Activated naive CD8-positive, alpha-beta T cell treated with anti-CD3 and anti-CD28 coated beads, Interleukin-2, amount 50 U/mL, for 16 hours (primary cell): ENCODE data around the gene HBQ1.
"Not testable (repeated sequence)": the region's sequence is repeated elsewhere in the genome, so short reads cannot be mapped to it uniquely, and the experiment has no call there.

ENCODE experiments used
- DNase-seq: peaks from one replicate; pipeline ENCODE4 v3.0.0-alpha.2; 2020; ENCODE audit warnings: low read depth, low spot score

Gene HBQ1

DNA sequence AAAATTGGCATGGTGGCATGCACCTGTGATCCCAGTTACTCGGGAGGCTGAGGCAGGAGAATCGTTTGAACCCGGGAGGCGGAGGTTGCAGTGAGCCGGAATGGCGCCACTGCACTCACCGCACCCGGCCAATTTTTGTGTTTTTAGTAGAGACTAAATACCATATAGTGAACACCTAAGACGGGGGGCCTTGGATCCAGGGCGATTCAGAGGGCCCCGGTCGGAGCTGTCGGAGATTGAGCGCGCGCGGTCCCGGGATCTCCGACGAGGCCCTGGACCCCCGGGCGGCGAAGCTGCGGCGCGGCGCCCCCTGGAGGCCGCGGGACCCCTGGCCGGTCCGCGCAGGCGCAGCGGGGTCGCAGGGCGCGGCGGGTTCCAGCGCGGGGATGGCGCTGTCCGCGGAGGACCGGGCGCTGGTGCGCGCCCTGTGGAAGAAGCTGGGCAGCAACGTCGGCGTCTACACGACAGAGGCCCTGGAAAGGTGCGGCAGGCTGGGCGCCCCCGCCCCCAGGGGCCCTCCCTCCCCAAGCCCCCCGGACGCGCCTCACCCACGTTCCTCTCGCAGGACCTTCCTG lies at the start of gene HBQ1:
HBQ1 (plus strand) TSS at position 359 of the 575 bp plus-strand sequence; CDS start at position 387, 28 bp downstream.
- no peak for DNase-seq

DNA sequence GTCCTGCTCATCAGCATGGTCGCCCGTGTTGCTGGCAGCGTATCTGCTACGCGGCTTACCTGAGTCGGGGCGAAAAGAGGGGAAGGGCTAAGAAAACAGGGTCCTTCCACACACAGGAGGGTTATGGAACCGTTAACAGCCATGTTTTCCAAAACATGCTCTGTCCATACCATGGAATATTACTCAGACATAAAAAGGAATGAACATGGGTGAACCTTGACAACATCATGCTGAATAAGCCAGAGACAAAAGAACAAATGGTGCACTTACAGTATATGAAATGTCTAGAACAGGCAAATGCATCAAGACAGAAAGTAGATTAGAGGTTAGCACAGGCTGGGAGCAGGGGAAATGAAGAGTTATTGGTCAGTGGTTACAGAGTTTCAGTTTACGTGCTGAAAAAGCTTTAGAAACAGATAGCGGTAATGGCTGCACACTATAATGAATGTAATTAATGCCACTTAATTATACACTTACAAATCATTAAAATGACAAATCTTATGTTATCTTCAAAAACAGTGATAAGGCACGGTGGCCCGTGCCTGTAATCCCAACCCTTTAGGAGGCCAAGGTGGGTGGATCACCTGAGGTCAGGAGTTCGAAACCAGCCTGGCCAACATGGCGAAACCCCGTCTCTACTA lies 49.6 kb upstream of the HBQ1 start:
- no peak for DNase-seq

DNA sequence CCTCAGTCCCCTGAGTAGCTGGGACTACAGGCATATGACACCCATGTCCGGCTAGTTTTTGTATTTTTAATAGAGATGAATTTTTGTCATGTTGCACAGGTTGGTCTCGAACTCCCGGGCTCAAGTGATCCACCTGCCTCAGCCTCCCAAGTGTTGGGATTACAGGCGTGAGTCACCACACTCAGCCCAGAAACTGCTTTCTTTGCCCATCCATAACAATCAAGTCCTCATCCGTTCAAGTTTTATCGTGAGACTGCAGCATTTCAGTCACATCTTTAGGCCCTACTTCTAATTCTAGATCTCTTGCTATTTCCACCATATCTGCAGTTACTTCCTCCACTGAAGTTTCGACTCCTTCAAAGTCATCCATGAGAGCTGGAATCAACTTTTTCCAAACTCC lies 48.1 kb upstream of the HBQ1 start:
- DNase-seq: no peak

GRCh38 chr16:133716-134115 lies 46.5 kb upstream of the HBQ1 start:
- DNase-seq: no peak

- DNase-seq: no peak
These were observed 42.2 kb upstream of the HBQ1 start for GRCh38 chr16:138049-138417.

GRCh38 chr16:140175-140857 lies 39.9 kb upstream of the HBQ1 start:
- no peak for DNase-seq

- DNase-seq: no peak
These were observed 37.8 kb upstream of the HBQ1 start for GRCh38 chr16:142405-142967.

GRCh38 chr16:143047-143446 lies 37.2 kb upstream of the HBQ1 start:
- no peak for DNase-seq

DNA sequence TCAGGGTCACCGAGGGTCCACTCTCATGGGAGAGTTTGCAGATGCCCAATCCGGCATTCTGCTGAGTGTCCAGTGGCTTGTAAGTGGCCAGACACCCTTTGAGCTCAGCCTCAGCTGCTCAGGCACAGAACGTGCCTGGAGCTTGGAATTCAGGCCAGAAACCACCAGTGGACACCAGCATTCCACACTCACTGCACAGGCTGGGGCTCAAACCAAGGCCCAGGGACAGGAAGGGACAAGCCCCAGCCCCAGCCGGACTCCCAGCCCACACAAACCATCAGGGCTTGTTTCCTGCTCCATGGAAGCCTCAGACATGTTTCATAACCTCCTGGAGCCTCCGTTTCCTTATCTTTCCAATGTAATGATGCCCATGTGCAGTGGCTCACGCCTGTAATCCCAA lies 36.8 kb upstream of the HBQ1 start:
- DNase-seq: no peak

DNA sequence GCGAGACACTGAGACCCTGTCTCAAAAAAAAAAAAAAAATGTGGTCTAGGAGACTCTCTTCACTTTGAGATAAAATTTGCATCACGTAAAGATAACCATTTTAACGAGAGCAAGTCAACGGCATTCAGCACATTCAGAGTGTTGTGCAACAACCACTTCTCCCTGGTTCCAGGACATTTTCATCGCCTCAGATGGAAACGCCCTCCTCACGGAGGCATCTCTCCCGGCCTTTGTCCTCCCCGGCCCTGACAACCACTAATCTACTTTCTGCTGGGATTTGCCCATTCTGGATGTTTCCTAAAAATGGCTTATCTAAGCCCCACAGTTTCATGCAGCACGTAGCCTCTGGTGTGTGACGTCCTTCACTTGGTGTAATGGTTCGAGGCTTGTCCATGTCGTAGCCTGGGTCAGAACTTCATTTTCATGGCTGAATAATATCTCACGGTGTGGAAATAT lies 35.4 kb upstream of the HBQ1 start:
- no peak for DNase-seq

DNA sequence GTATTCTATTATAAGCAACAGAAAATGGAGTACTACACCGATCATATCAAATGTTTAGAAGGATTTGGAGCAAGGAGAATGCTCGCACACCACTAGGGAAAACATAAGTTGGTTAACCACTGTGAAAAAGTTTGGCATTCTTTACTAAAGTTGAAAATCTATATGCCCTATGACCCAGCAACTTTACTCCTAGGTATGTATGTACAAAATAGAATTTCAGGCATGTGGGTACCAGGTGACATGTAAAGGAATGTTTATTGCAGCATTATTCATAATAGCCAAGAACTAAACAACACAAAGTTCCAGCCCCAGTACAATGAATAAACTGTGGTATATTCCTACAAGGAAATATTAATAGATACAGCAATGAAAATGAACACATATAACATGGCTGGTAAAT lies 33.6 kb upstream of the HBQ1 start:
- no peak for DNase-seq

GRCh38 chr16:149024-149660 lies 31.1 kb upstream of the HBQ1 start:
- DNase-seq: no peak

DNA sequence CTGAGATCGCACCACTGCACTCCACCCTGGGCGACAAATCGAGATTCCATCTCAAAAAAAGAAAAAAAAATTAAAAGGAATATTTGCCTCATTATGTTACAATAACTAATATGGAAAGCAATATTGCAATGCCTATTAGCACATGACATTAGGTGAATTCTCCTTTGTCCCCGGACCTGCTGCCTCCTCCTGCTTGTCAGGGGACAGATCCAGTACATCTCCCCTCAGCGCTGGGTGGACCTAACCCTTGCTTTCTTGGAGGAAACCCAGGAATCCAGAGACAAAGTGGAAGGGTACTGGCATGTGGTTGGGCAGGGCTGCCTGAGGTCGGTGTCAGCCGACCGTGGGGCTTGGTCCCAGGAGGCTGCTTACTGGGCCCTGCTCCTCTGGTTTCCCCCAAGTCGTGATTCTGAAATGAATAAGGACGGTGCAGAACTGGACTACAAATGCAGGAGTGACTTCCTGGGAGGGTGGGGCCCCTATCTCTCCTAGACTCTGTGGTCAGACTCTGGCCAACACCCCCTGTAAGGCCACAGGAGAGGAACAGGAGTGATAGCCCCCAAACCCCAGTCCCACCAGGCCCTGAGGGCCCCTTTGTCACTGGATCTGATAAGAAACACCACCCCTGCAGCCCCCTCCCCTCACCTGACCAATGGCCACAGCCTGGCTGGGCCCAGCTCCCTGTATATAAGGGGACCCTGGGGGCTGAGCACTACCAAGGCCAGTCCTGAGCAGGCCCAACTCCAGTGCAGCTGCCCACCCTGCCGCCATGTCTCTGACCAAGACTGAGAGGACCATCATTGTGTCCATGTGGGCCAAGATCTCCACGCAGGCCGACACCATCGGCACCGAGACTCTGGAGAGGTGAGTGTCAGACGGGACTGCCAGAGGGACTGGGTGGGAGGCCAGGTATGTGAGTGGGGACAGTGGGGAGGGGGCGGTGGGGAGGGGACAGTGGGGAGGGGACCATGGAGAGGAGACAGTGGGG lies 27.8 kb upstream of the HBQ1 start, which contains the start of gene HBZ:
HBZ (plus strand) TSS at position 504 of the 988 bp plus-strand sequence; CDS start at position 770, 266 bp downstream.
- DNase-seq: no peak

DNA sequence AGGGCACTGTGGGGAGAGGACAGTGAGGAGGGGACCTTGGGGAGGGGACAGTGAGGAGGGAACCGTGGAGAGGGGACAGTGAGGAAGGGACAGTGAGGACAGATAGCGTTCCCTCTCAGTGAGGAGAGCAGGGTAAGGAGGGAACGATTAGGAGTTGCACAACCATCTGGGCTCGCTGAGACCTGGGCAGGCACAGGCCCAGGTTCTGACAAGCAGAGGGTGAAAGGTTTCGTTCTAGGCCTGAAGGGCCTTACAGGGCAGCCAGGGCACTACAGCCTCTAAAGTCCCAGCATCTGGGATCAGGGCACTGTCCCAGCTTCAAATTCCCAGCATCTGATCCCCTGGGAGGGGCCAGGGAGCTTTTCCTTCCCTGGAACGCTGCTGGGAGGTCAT lies 27.1 kb upstream of the HBQ1 start:
- DNase-seq: not testable (repeated sequence)

DNA sequence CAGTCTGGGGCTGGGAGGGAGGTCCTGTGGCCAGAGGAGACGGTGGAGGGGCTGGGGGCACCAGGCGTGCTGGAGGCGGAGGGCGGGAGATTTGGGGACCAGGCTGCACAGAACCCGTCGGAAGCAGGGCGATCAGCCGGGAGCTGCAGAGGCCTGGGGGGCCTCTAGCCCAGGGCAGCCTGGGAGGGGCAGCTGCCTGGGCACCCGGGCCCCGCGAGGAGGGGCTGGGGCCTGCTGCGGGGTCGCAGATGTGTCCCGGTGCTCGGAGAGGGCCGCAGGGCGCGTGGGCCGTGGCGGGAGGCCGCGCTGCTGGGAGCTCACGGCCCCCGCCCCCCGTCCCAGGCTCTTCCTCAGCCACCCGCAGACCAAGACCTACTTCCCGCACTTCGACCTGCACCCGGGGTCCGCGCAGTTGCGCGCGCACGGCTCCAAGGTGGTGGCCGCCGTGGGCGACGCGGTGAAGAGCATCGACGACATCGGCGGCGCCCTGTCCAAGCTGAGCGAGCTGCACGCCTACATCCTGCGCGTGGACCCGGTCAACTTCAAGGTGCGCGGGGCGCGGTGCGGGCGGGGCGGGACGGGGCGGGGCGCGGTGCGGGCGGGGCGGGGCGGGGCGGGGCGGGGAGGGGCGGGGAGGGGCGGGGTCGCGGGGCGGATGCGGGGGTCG lies 26.6 kb upstream of the HBQ1 start:
- DNase-seq: not testable (repeated sequence)

- no peak for DNase-seq
These were observed 25.8 kb upstream of the HBQ1 start for GRCh38 chr16:154217-155030.

DNA sequence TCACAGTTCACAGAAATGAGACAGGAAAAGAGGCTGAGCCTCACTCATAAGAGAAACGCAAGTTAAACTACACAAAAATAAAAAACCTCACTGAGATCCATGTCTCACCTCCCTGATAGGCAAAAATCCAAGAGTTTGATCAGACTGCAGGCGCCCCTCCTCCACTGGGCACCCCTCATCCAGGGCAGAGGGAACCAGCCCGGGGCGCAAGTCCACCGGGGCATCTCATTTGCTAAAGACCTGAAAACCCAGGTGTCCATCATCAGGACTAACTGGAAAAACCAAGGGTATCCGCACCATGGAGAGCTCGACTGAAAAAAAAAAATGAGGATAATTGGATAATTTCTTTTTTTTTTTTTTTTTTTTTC lies 25.2 kb upstream of the HBQ1 start:
- DNase-seq: no peak

DNA sequence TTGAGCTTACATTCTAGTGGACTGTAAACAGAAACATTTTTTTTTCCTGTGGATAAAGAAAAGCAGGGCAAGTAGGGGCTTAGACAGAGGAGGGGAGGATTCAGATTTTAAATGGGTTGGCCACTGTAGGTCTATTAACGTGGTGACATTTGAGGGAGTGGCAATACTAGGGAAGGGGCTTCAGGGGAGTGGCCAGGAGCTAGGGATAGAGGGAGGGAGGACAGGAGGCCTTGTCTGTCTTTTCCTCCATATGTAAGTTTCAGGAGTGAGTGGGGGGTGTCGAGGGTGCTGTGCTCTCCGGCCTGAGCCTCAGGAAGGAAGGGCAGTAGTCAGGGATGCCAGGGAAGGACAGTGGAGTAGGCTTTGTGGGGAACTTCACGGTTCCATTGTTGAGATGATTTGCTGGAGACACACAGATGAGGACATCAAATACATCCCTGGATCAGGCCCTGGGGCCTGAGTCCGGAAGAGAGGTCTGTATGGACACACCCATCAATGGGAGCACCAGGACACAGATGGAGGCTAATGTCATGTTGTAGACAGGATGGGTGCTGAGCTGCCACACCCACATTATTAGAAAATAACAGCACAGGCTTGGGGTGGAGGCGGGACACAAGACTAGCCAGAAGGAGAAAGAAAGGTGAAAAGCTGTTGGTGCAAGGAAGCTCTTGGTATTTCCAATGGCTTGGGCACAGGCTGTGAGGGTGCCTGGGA lies 21.0 kb upstream of the HBQ1 start:
- DNase-seq: no peak

DNA sequence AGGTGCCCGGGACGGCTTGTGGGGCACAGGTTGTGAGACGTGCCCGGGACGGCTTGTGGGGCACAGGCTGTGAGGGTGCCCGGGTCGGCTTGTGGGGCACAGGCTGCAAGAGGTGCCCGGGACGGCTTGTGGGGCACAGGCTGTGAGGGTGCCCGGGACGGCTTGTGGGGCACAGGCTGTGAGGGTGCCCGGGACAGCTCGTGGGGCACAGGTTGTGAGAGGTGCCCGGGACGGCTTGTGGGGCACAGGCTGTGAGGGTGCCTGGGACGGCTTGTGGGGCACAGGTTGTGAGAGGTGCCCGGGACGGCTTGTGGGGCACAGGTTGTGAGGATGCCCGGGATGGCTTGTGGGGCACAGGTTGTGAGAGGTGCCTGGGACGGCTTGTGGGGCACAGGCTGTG lies 20.0 kb upstream of the HBQ1 start:
- not testable (repeated sequence) for DNase-seq
